CD4-positive, CD25-positive, alpha-beta regulatory T cell (primary cell): ENCODE measurements around the gene USP9Y. TPM values are rescaled to one million over a fixed set of nuclear protein-coding genes. Genes with fewer than 3 reads are reported as not detected.

Experiments
- ATAC-seq, 2 donors: fragments of 150-1000 bp; cut with Tn5 transposase; one replicate each; pipeline ENCODE4 v1.10.0; 2021; ENCODE audit warnings: low read depth in 2 of 2, moderate number of reproducible peaks in 2 of 2, moderate library complexity in 1 of 2
- DNase-seq, 3 donors: peaks; one replicate each; pipeline versions ENCODE4 v3.0.0 to v3.0.0-alpha.2; 2012 to 2022; ENCODE audit warnings: mixed read lengths in 1 of 3
- H3K27ac ChIP-seq: one replicate; pipeline ENCODE4 v1.7.0; 2013; ENCODE audit warnings: mild to moderate bottlenecking, low read length; ENCODE audit not compliant: insufficient read depth, poor library complexity, severe bottlenecking
- H3K27me3 ChIP-seq: one replicate; pipeline ENCODE4 v1.7.0; 2013; ENCODE audit warnings: low read length; ENCODE audit not compliant: control insufficient read depth, insufficient read depth
- H3K36me3 ChIP-seq: one replicate; pipeline ENCODE4 v1.7.0; 2013; ENCODE audit warnings: mild to moderate bottlenecking, low read length, moderate library complexity; ENCODE audit not compliant: control insufficient read depth, insufficient read depth
- H3K4me1 ChIP-seq: 2 replicates; pipeline ENCODE4 v1.7.0; 2013; ENCODE audit warnings: mild to moderate bottlenecking, low read length; ENCODE audit not compliant: insufficient read depth, control insufficient read depth, poor library complexity, severe bottlenecking
- H3K4me3 ChIP-seq: one replicate; pipeline ENCODE4 v1.7.0; 2013; ENCODE audit warnings: low read depth, mild to moderate bottlenecking, low read length, moderate library complexity
- H3K9me3 ChIP-seq, 2 experiments: 1 replicate in 1 of 2; 2 replicates in 1 of 2; pipeline ENCODE4 v1.7.0; 2013; ENCODE audit warnings: low read length in 2 of 2, mild to moderate bottlenecking in 1 of 2, moderate library complexity in 1 of 2; ENCODE audit not compliant: control insufficient read depth in 2 of 2
- H3K27ac Mint-ChIP-seq, 3 donors: one replicate each; pipeline ENCODE4 v1.8.0; 2020 to 2022; ENCODE audit warnings: mild to moderate bottlenecking in 3 of 3, mixed read lengths in 3 of 3, moderate library complexity in 2 of 3
- H3K27me3 Mint-ChIP-seq: one replicate; pipeline ENCODE4 v1.8.0; 2022; ENCODE audit warnings: mild to moderate bottlenecking, mixed read lengths
- H3K36me3 Mint-ChIP-seq: one replicate; pipeline ENCODE4 v1.8.0; 2020; ENCODE audit warnings: mixed read lengths
- H3K4me1 Mint-ChIP-seq, 4 donors: one replicate each; pipeline ENCODE4 v1.8.0; 2020 to 2022; ENCODE audit warnings: mixed read lengths in 4 of 4, mild to moderate bottlenecking in 1 of 4
- H3K4me3 Mint-ChIP-seq, 4 donors: one replicate each; pipeline ENCODE4 v1.8.0; 2020 to 2022; ENCODE audit warnings: mild to moderate bottlenecking in 4 of 4, mixed read lengths in 4 of 4, moderate library complexity in 3 of 4
- H3K9me3 Mint-ChIP-seq, 7 donors: one replicate each; pipeline ENCODE4 v1.8.0; 2020 to 2022; ENCODE audit warnings: mixed read lengths in 7 of 7, mild to moderate bottlenecking in 3 of 7, moderate library complexity in 2 of 7
- polyA plus RNA-seq, 4 donors: library from polyadenylated mRNA; unstranded; fragments of 300-500 nt; fragmentation: Illumina TruSeq; gene quantifications; one replicate each; pipeline ENCODE4 v1.2.3, GENCODE V29; 2021
- total RNA-seq: library from RNA; stranded (reverse); gene quantifications from one replicate; pipeline ENCODE4 v1.2.3, GENCODE V29; 2022

Gene USP9Y
- total and polyA plus RNA-seq, 5 donors from 2014 or later, result 7.9 TPM; not detected in 4

- Mint-ChIP-seq H3K4me3 (peak overlapping the region in 1 of 4 donors; percentile 96), H3K36me3 (no peaks in the 10 kb centered on the region), H3K27ac (peak overlapping the region in 1 of 3 donors; percentile 99), H3K4me1 (peaks cover 0 to 42% (median 6%) of the 10 kb centered on the region in 4 donors), H3K9me3 (no peaks in the 10 kb centered on the region), H3K27me3 (peaks cover 9% of the 10 kb centered on the region)
- Histone ChIP-seq H3K27me3 (no peaks in the 10 kb centered on the region), H3K36me3 (peaks cover 6% of the 10 kb centered on the region), H3K27ac (peak overlapping the region; percentile 97), H3K9me3 (no peaks in the 10 kb centered on the region), H3K4me3 (peak overlapping the region; percentile 98), H3K4me1 (peaks cover 8% of the 10 kb centered on the region)
- DNase-seq (no peak), ATAC-seq (no peak)
Measured at GRCh38 chrY:12905895-12906294, 204.9 kb downstream of the USP9Y start.

Other genes starting within 250 kb of the USP9Y start
- gene DDX3Y, start 203.6 kb downstream of the USP9Y start, total RNA-seq, result 0.37 TPM
- gene DDX3Y, start 203.6 kb downstream of the USP9Y start, polyA plus RNA-seq, result 10 to 100 TPM in 1 of 4 donors, not detected in 3; 39.7 TPM